HG02973 (cell line): Measurements from ENCODE around the gene ASPSCR1.
"Not testable (repeated sequence)": the region's sequence is repeated elsewhere in the genome, so short reads cannot be mapped to it uniquely, and the experiment has no call there.

Experiments used
- ATAC-seq: cut with Tn5 transposase; IDR thresholded peaks from one replicate; pipeline ENCODE4 v1.9.1; 2021; ENCODE audit warnings: moderate library complexity; ENCODE audit not compliant: unreplicated experiment

ASPSCR1 gene

GRCh38 chr17:82035956-82036633 lies 58.7 kb downstream of the ASPSCR1 start:
- no peak for ATAC-seq

- no peak for ATAC-seq
Measured at GRCh38 chr17:82036634-82037091, 59.2 kb downstream of the ASPSCR1 start.

- ATAC-seq = peak; percentile 87
Measured at GRCh38 chr17:82037092-82037888, 59.9 kb downstream of the ASPSCR1 start, which contains the start of gene DCXR. Gene DCXR (minus strand): TSS chr17:82037697. CDS start chr17:82037682, 15 bp downstream.

GRCh38 chr17:82037889-82038195 lies 60.4 kb downstream of the ASPSCR1 start:
- no peak for ATAC-seq

- not testable (repeated sequence) for ATAC-seq
Measured at GRCh38 chr17:82038796-82039409, 61.5 kb downstream of the ASPSCR1 start.

GRCh38 chr17:82039695-82040299 lies 62.4 kb downstream of the ASPSCR1 start:
- no peak for ATAC-seq

GRCh38 chr17:82041144-82041814 lies 63.9 kb downstream of the ASPSCR1 start:
- ATAC-seq = no peak

GRCh38 chr17:82042649-82043048 lies 65.2 kb downstream of the ASPSCR1 start:
- ATAC-seq = no peak

- ATAC-seq = no peak
Measured at GRCh38 chr17:82043507-82043906, 66.1 kb downstream of the ASPSCR1 start.

- ATAC-seq = no peak
Measured at GRCh38 chr17:82045936-82046484, 68.6 kb downstream of the ASPSCR1 start.

GRCh38 chr17:82046903-82047302 lies 69.5 kb downstream of the ASPSCR1 start:
- ATAC-seq = no peak

- no peak for ATAC-seq
Measured at GRCh38 chr17:82047379-82047778, 70.0 kb downstream of the ASPSCR1 start.

- no peak for ATAC-seq
Measured at GRCh38 chr17:82047914-82048570, 70.6 kb downstream of the ASPSCR1 start.

GRCh38 chr17:82048571-82048971 lies 71.1 kb downstream of the ASPSCR1 start:
- no peak for ATAC-seq

GRCh38 chr17:82049106-82049505 lies 71.7 kb downstream of the ASPSCR1 start:
- ATAC-seq = no peak

- ATAC-seq = no peak
Measured at GRCh38 chr17:82049521-82049971, 72.1 kb downstream of the ASPSCR1 start.

- ATAC-seq = no peak
Measured at GRCh38 chr17:82050152-82050760, 72.8 kb downstream of the ASPSCR1 start.

GRCh38 chr17:82050761-82051641 lies 73.6 kb downstream of the ASPSCR1 start:
- no peak for ATAC-seq
